Hematopoietic multipotent progenitor cell (in vitro differentiated cells): ENCODE measurements around the gene EIPR1. TPM values are rescaled to one million over a fixed set of nuclear protein-coding genes. Genes with fewer than 3 reads are reported as not detected.

Experiments
- DNase-seq, 3 donors: peaks; one replicate each; pipeline ENCODE4 v3.0.0-alpha.2; 2011 to 2015; ENCODE audit warnings: low read depth in 2 of 3, low spot score in 2 of 3
- total RNA-seq: library from RNA; depleted of rRNA; stranded (reverse); fragments of >200 nt; gene quantifications from one replicate; pipeline ENCODE4 v1.2.3, GENCODE V29; 2012

The EIPR1 gene
- total RNA-seq, 1 donor: 45.8 TPM

DNA sequence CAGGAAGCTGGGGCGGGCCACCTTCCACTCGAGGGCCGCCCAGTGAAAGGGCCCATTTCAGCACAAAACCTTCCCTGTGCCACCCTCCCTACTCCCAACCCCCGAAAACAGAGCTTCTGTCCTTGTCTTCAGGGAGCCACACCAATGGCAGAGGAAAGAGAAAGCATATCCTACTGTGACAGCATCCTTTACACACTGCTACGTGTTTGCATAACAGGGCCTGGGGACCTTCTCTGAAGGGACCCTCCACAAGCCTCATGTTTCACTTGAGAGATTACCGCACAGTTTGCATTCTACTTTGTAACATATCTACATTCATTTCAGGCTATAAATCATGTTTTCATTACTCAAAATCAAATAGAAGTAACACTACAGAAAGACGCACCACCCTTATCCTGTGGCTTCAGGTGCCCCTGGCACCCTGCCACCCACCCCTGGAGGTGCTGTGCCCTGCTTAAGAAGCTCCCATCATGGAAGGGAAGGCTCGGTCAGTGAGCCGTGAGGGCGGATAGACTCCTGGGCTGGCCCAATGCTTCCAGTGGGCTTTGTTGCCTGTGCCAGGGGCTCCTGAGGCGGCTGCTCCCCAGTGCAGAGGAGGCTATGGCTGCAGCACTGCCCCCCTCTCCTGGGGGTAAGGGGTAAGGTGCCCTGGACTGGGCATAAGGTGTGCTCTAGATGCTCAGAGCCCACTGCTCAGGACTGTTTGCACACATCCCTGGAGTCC is 52.0 kb downstream of the EIPR1 start:
- DNase-seq: no peak

- DNase-seq: no peak
These were observed 53.0 kb downstream of the EIPR1 start for GRCh38 chr2:3324404-3325281.

- no peak for DNase-seq
These were observed 53.6 kb downstream of the EIPR1 start for GRCh38 chr2:3324036-3324386.

- no peak for DNase-seq
These were observed 54.1 kb downstream of the EIPR1 start for GRCh38 chr2:3323360-3324035.

DNA sequence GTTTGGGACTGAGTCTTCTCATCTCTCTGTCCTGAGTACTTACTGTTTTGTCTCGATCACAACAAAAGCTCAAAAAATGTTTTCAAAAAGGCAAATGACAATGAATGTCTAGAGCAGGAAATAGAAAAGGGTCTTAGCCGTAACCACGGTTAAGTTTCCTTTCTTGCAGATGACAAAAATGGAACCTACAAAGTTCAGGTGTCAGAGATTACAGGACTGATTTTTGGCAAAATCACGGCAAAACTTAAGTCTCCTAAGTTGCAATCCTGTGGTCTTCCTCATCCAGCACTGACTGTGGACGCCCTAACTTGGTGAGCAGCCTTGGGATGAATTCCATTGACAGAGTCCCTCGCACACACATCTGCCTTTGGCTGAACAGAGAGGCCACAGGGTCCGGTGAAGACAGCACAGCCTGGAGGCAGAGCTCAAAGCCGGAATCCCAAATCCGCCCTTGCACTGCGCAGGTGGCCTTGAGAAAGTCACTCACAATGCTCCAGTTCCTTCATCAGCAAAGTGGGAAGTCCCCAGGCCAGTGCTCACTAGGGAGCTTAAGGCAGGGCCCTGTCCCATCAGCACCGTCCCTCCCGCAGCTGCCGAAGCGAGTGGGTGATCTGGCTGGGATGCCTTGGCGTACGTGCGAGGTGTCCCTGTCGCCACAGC is 55.2 kb downstream of the EIPR1 start:
- no peak for DNase-seq

GRCh38 chr2:3321825-3322224 is 55.8 kb downstream of the EIPR1 start:
- DNase-seq: no peak

DNA sequence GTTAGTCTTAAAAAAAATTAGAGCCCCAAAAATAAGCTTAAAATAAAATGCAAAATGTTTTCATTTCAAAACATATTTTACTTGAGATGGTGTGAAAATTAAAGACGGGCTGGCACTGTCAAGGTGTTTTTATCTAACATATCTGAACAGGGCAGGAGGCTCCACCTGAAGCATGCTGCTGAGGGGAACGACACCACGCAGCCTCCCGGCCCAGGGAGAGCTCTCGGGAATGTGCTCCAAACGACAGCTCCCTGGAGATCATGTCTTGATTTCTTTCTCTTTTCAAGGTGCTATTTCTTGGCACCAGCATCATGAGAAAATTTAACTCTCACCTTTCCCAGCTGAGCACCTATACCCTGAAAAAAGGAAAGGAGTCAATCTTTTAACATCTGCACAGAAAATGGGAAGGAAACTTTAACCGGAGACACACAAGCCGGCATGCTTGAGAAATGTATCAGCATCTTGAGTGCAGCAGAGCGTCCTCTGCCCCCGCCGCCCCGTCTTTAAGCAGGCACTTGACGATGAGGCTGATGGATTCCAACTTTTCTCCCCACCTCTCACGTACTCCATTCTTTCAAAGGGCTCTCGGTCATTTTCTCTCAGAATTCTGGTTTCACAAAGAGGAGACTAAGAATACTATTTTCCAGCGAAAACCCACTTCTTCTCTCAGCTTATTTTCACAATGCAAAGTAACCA is 56.6 kb downstream of the EIPR1 start:
- DNase-seq: no peak

GRCh38 chr2:3319745-3320566 is 57.7 kb downstream of the EIPR1 start:
- no peak for DNase-seq

DNA sequence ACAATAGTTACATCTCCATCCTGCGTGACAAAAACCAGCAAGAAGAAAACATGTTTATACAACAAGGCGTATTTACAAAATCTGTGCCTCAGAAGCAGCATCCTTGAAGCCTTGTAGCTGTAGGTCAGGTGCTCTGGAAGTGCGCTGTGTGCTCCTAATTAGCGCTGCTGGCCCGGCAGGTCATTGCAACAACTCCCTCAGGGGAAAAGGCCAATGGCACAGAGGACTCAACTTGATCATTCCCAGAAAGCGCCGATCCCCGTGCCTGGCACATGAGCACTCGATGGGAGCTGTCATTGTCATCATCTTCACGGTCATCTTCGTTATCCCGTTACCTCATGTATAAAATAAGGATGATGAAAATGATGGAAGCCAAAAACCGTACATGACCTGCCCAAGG is 58.5 kb downstream of the EIPR1 start:
- no peak for DNase-seq

- DNase-seq: no peak
These were observed 59.6 kb downstream of the EIPR1 start for GRCh38 chr2:3317871-3318590.

GRCh38 chr2:3317277-3317685 is 60.3 kb downstream of the EIPR1 start:
- no peak for DNase-seq

DNA sequence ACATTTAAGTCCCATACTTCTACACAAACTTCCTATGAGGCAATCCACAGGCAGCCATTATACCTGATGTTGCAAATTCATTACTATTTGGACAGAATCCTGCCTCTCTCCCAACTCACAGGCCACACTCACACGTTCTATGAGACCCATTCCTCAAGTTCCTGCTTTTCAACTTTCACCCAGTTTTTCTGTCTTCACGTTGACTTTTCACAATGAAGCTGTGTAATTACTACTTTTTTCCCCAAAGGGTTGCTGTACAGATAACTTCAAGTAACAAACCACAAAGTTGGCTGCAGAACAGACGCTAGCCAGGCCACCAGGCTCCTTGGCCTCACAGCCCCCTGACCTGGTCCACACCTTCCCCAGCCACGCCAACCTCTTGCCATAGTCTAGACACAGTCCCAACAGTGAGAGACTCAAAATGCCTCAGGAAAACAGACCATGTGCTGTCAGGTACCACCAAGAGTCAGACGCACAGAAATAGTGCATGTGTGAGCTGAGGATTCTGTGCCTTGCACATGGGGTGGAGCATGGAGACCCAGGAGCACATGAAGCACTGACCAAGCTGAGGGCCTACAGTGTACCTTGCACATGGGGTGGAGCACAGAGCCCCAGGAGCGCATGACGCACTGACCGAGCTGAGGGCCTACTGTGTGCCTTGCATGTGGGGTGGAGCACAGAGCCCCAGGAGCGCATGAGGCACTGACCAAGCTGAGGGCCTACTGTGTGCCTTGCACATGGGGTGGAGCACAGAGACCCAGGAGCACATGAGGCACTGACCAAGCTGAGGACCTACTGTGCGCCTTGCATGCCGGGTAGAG is 61.0 kb downstream of the EIPR1 start:
- DNase-seq: no peak

GRCh38 chr2:3314626-3315025 is 63.0 kb downstream of the EIPR1 start:
- no peak for DNase-seq

DNA sequence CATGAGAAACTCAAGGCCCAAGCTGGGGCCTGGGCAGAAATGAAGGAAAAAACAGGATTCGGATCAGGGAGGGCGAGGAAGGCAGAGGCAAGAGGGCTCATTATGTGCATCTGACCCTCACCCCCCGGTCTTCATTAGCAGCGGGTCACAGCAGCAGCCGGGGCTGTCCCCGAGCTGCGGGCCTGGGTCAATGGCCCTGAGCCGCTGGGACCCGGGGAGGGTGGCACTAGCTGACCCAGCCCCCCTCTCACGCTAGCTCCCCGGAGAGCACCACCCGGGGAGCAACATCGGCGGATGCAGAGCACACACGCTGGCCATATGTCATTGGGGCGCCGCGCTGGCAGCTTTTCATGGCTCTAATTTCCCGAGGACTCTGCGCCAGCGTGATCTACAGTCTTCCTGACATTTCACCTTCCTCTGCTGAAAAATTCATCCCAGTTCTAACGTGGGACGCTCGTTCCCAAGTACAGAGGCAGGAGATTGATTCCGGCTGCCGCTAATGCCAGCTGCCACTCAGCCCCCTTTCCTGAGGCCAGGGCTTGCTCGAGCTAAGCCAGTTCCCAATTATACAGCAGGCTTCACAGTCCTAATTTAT is 63.7 kb downstream of the EIPR1 start:
- DNase-seq: no peak

DNA sequence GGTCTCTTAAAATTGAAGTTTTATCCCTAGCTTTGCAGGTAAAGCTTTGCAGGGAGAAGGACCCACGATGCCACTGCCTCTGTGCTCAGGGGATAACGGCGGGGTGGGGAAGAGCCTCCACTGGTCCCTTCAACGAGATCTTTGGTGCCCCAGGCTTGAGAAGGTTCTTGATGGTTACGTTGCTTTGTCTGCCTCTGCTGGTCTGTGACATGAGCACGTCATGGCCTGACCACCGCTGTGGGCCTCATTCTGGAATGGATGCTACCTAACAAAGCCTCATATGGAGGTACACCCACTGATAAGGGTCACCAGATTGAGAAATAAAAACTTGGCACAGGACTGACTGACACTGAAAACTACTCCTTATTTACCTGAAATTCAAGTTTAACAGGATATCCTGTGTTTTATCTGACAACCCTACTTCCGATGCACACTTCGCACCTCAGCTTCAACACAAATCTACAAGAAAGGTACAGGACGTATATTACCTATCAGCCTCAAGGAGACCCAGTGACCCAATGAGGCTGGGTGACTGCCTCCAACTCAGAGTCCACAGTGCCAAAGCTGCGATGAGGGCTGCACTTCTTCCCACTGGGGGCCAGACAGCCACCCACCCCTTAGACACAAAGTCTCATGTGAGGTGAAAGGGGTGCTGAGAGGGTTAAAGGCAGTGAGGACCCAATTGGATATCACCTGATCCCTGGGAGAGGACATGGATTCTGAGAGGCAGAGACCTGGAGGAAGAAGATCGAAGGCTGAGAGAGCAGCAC is 64.9 kb downstream of the EIPR1 start:
- no peak for DNase-seq

DNA sequence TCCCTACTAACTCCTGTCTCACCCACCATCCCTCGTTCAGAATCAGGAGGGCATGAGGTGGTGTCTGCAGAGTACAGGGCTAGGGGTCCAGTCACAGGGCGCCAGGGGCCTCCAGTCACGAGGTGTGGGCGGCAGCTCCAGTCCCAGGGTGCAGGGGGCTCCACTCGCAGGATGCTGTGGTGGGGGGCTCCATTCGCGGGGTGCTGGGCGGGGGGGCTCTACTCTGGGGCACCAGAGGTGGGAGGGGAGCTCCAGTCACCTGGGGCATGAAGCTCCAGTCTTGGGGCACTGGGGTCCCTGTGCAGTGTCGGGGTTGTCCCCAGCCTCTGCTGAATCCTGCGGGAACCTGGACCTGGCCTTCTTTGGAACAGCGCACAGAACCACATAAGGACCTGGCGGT is 66.0 kb downstream of the EIPR1 start:
- no peak for DNase-seq
